Osteocyte (in vitro differentiated cells): ENCODE results near the gene CLDN20. TPM values are rescaled to one million over a fixed set of nuclear protein-coding genes. Genes with fewer than 3 reads are reported as not detected.

Source experiments
- DNase-seq: peaks from one replicate; pipeline ENCODE4 v3.0.0; 2021; ENCODE audit warnings: mixed read lengths; ENCODE audit not compliant: unreplicated experiment; ENCODE audit errors: extremely low spot score
- H3K27ac Mint-ChIP-seq: one replicate; pipeline ENCODE4 v1.8.0; 2021; ENCODE audit warnings: mild to moderate bottlenecking, mixed read lengths; ENCODE audit not compliant: unreplicated experiment
- H3K27me3 Mint-ChIP-seq: one replicate; pipeline ENCODE4 v1.8.0; 2021; ENCODE audit warnings: mixed read lengths; ENCODE audit not compliant: unreplicated experiment
- H3K36me3 Mint-ChIP-seq: one replicate; pipeline ENCODE4 v1.8.0; 2021; ENCODE audit warnings: mixed read lengths; ENCODE audit not compliant: unreplicated experiment
- H3K4me1 Mint-ChIP-seq: one replicate; pipeline ENCODE4 v1.8.0; 2021; ENCODE audit warnings: mixed read lengths; ENCODE audit not compliant: unreplicated experiment
- H3K4me3 Mint-ChIP-seq: one replicate; pipeline ENCODE4 v1.8.0; 2021; ENCODE audit warnings: mild to moderate bottlenecking, moderate library complexity, mixed read lengths; ENCODE audit not compliant: unreplicated experiment
- H3K9me3 Mint-ChIP-seq: one replicate; pipeline ENCODE4 v1.8.0; 2021; ENCODE audit warnings: mixed read lengths; ENCODE audit not compliant: unreplicated experiment
- total RNA-seq: library from RNA; stranded (reverse); gene quantifications from 2 replicates; pipeline ENCODE4 v1.2.1, GENCODE V29; 2021
- TF ChIP-seq, protein P1 (sequence below): fragments of 200-600 bp; sonication (generic); IDR thresholded peaks from 2 replicates; pipeline ENCODE4 v1.5.0; 2021; ENCODE audit warnings: antibody characterized with exemption, mild to moderate bottlenecking, moderate library complexity

Gene CLDN20
- total RNA-seq, 1 donor from 2014 or later: not detected

DNA sequence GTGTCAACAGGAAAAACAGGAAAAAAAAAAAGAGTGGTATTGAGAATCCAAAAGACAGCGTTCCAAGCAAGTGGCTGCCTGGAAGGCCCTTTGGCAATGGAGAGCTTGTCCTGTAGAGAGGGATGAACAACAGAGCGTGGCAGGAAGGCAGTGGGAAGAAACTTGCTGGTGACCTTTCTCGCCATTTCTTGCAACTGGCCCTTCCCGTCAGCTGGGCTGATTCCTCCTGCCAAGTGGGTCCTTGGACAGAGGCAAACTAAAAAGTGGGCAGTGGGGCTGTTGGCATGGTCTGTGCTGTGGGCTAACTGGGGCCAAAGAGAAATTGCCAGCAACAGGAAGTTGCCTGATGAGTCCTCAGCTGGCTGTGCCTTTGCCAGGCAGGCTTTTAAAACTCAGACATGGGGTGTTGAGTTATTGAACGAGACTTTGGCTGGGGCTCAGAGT lies 43.9 kb upstream of the CLDN20 start:
- Mint-ChIP-seq H3K27ac (no peak overlapping the region), H3K36me3 (peaks cover 3% of the 10 kb centered on the region), H3K4me3 (no peak overlapping the region), H3K4me1 (peaks cover 24% of the 10 kb centered on the region), H3K9me3 (no peaks in the 10 kb centered on the region), H3K27me3 (peaks cover 2% of the 10 kb centered on the region)
- TF ChIP-seq, protein P1, sequence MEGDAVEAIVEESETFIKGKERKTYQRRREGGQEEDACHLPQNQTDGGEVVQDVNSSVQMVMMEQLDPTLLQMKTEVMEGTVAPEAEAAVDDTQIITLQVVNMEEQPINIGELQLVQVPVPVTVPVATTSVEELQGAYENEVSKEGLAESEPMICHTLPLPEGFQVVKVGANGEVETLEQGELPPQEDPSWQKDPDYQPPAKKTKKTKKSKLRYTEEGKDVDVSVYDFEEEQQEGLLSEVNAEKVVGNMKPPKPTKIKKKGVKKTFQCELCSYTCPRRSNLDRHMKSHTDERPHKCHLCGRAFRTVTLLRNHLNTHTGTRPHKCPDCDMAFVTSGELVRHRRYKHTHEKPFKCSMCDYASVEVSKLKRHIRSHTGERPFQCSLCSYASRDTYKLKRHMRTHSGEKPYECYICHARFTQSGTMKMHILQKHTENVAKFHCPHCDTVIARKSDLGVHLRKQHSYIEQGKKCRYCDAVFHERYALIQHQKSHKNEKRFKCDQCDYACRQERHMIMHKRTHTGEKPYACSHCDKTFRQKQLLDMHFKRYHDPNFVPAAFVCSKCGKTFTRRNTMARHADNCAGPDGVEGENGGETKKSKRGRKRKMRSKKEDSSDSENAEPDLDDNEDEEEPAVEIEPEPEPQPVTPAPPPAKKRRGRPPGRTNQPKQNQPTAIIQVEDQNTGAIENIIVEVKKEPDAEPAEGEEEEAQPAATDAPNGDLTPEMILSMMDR: no peak
- no peak for DNase-seq

- Mint-ChIP-seq H3K9me3 (no peaks in the 10 kb centered on the region), H3K4me1 (peaks cover 24% of the 10 kb centered on the region), H3K27me3 (peaks cover 2% of the 10 kb centered on the region), H3K36me3 (peaks cover 3% of the 10 kb centered on the region), H3K27ac (no peak overlapping the region), H3K4me3 (no peak overlapping the region)
- no peak for DNase-seq
- TF ChIP-seq, protein P1: no peak
These were observed 42.7 kb upstream of the CLDN20 start for GRCh38 chr6:155221086-155221485.

- H3K27me3 Mint-ChIP-seq: no peaks in the 10 kb centered on the region
- no peaks in the 10 kb centered on the region for H3K9me3 Mint-ChIP-seq
- no peak overlapping the region for H3K27ac Mint-ChIP-seq
These were observed 41.3 kb upstream of the CLDN20 start for GRCh38 chr6:155222506-155222905.

GRCh38 chr6:155223646-155224451 lies 40.0 kb upstream of the CLDN20 start:
- Mint-ChIP-seq H3K4me1 (peaks cover 20% of the 10 kb centered on the region), H3K27me3 (no peaks in the 10 kb centered on the region), H3K9me3 (no peaks in the 10 kb centered on the region), H3K4me3 (no peak overlapping the region), H3K36me3 (peaks cover 3% of the 10 kb centered on the region), H3K27ac (no peak overlapping the region)
- TF ChIP-seq, protein P1: no peak
- DNase-seq: no peak

More at GRCh38 chr6:155222506-155222905, 41.3 kb upstream of the CLDN20 start:
- peaks cover 3% of the 10 kb centered on the region for H3K36me3 Mint-ChIP-seq
- TF ChIP-seq, protein P1: no peak
- no peak for DNase-seq
- H3K4me1 Mint-ChIP-seq: peaks cover 18% of the 10 kb centered on the region
- no peak overlapping the region for H3K4me3 Mint-ChIP-seq

DNA sequence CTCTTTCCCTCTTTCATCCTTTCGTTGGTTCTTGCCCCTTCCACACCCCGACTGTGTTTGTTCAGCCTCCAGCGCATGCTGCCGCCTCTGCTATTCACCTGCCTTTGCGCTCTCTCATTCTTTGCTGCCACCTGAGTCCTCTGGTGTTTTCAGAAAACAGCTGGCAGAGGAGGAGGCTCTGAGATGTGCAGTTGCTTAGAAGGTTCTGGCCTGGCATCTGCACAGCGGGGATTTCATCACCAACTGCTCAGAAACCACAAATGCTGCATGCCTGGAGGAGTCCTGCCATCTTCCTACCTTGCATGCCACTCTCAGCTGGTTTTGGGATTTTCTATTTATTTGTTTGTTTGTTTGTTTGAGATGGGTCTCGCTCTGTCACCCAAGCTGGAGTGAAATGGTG lies 39.2 kb upstream of the CLDN20 start:
- H3K27ac Mint-ChIP-seq: no peak overlapping the region
- TF ChIP-seq, protein P1: no peak
- peaks cover 19% of the 10 kb centered on the region for H3K4me1 Mint-ChIP-seq
- H3K4me3 Mint-ChIP-seq: no peak overlapping the region
- no peaks in the 10 kb centered on the region for H3K36me3 Mint-ChIP-seq
- no peaks in the 10 kb centered on the region for H3K9me3 Mint-ChIP-seq
- H3K27me3 Mint-ChIP-seq: no peaks in the 10 kb centered on the region
- no peak for DNase-seq
